Measurements from ENCODE around the gene GLIS2. TPM values are rescaled to one million over a fixed set of nuclear protein-coding genes. Genes with fewer than 3 reads are reported as not detected.
"Not testable (repeated sequence)": the region's sequence is repeated elsewhere in the genome, so short reads cannot be mapped to it uniquely, and the experiment has no call there.

GLIS2 gene
- total and polyA plus RNA-seq, 3 donors from 2014 or later: 4.8 to 15.0 (median 6.7) TPM

DNA sequence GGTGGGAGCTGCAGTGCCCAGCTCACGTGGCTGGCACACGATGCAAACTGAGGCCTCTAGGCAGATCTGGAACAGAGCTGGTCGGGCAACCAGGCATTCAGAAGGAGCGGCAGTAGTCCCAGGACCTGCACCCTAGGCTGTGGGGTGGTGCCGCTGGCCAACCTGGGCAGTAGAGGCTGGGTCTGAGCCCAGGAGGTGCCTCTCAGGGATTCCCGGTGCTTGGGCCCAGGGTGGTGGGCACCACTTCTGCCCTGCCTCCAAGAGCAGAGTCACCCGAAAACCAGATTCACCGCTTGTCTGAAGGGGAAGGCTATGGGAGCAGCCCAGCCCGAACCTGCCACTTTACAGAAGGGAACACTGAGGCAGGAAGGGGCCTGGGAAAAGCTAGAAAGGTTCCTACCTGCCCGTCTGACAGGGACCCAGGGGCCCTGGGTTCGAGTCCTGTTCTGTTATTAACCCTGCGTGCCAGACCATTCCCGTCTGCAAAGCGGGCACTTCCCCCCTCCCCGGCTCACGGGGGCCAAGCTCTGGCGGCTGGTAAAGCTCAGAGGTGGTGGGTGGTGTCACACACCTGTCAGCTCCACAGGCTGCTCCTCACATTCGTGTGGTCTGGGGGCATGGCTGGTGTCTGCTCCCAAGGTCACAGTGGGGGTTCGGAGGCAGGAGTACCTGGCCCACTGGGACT, 16.9 kb downstream of the GLIS2 start:
- intact Hi-C loops (cut with DNase I; ENCODE audit: low total_unique reads): no loop called here
- 84 to 92% methylated on average over 5 to 19 of the region's 19 CpGs for WGBS, 2 donors
- TF ChIP-seq POLR2A (IDR thresholded peaks at IDR 0.05) (no peak), CTCF (IDR thresholded peaks at IDR 0.05) (no peak)
- no peak for DNase-seq
- no peak overlapping the region for H3K4me3 ChIP-seq
- peaks cover 16% of the 10 kb centered on the region for H3K4me1 ChIP-seq
- no peaks in the 10 kb centered on the region for H3K36me3 ChIP-seq (ENCODE audit: low read depth, missing control alignments)
- H3K9me3 ChIP-seq: no peaks in the 10 kb centered on the region
- no peaks in the 10 kb centered on the region for H3K27me3 ChIP-seq
- no peak overlapping the region for H3K27ac ChIP-seq

DNA sequence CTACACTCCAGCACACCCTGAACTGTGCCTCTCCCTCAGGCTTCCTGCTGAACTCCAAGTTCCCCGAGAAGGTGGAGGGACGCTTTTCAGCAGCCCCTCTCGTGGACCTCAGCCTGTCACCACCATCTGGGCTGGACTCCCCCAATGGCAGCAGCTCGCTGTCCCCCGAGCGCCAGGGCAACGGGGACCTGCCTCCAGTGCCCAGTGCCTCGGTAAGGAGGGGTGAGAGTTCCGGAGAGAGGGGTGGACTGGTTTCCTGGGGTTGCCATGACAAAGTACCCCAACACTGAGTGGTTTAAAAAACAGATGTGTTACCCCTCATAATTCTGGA, 17.4 kb downstream of the GLIS2 start:
- Histone ChIP-seq H3K27ac (no peak overlapping the region), H3K4me1 (peaks cover 11% of the 10 kb centered on the region), H3K27me3 (no peaks in the 10 kb centered on the region), H3K4me3 (no peak overlapping the region), H3K9me3 (no peaks in the 10 kb centered on the region), H3K36me3 (ENCODE audit: low read depth, missing control alignments) (no peaks in the 10 kb centered on the region)
- no peak for DNase-seq
- whole genome bisulfite sequencing, 2 donors: 40 to 86% methylated on average over 1 to 9 of the region's 9 CpGs
- TF ChIP-seq POLR2A (IDR thresholded peaks at IDR 0.05) (no peak), CTCF (IDR thresholded peaks at IDR 0.05) (no peak)
- intact Hi-C loops (cut with DNase I; ENCODE audit: low total_unique reads): no loop called here

DNA sequence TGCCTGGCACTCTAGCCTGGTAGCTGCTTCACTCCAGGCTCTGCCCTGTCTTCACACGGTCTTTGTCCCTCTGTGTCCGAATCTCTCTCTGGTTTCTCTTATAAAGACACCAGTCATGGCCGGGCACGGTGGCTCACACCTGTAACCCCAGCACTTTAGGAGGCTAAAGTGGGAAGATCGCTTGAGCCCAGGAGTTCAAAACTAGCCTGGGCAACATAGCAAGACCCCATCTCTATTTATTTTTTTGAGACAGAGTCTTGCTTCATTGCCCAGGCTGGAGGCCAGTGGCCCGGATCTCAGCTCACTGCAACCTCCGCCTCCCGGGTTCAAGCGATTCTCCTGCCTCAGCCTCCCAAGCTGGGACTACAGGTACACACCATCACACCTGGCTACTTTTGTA, 17.8 kb downstream of the GLIS2 start:
- H3K9me3 ChIP-seq; intact Hi-C loops (cut with DNase I; ENCODE audit: low total_unique reads); H3K4me1 ChIP-seq; H3K36me3 ChIP-seq (ENCODE audit: low read depth, missing control alignments); H3K27me3 ChIP-seq; DNase-seq; H3K4me3 ChIP-seq; H3K27ac ChIP-seq: not testable (repeated sequence)
- WGBS, 2 donors: 93% methylated on average over 6 to 9 of the region's 9 CpGs

DNA sequence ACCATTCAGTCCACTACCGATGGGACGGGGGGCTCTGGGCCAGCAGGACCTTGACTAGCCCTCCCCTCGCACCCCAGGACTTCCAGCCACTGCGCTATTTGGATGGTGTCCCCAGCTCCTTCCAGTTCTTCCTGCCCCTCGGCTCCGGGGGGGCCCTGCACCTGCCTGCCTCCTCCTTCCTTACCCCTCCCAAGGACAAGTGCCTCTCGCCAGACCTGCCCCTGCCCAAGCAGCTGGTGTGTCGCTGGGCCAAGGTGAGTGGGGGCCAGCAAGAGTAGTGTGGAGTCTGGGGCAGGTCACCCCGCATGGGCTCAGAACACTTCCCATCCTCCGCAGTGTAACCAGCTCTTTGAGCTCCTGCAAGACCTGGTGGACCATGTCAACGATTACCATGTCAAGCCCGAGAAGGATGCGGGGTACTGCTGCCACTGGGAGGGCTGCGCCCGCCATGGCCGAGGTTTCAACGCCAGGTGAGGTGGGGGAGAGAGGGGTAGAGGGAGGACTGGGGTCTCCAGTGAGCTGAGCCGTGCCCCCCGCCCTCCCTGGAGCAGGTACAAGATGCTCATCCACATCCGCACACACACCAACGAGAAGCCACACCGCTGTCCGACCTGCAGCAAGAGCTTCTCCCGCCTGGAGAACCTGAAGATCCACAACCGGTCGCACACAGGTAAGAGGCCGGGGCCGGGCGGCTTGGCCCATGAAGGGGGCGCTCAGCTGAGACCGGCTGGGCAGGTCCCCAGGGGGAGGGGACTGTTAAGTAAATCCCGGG, 19.0 kb downstream of the GLIS2 start:
- DNase-seq: no peak
- intact Hi-C loops (cut with DNase I; ENCODE audit: low total_unique reads): no loop called here
- Histone ChIP-seq H3K4me1 (peaks cover 7% of the 10 kb centered on the region), H3K4me3 (no peak overlapping the region), H3K27ac (no peak overlapping the region), H3K9me3 (no peaks in the 10 kb centered on the region), H3K36me3 (ENCODE audit: low read depth, missing control alignments) (no peaks in the 10 kb centered on the region), H3K27me3 (no peaks in the 10 kb centered on the region)
- 86 to 90% methylated on average over 15 to 32 of the region's 32 CpGs for WGBS, 2 donors
- TF ChIP-seq CTCF (IDR thresholded peaks at IDR 0.05): no peak
- TF ChIP-seq POLR2A (IDR thresholded peaks at IDR 0.05): no peak

DNA sequence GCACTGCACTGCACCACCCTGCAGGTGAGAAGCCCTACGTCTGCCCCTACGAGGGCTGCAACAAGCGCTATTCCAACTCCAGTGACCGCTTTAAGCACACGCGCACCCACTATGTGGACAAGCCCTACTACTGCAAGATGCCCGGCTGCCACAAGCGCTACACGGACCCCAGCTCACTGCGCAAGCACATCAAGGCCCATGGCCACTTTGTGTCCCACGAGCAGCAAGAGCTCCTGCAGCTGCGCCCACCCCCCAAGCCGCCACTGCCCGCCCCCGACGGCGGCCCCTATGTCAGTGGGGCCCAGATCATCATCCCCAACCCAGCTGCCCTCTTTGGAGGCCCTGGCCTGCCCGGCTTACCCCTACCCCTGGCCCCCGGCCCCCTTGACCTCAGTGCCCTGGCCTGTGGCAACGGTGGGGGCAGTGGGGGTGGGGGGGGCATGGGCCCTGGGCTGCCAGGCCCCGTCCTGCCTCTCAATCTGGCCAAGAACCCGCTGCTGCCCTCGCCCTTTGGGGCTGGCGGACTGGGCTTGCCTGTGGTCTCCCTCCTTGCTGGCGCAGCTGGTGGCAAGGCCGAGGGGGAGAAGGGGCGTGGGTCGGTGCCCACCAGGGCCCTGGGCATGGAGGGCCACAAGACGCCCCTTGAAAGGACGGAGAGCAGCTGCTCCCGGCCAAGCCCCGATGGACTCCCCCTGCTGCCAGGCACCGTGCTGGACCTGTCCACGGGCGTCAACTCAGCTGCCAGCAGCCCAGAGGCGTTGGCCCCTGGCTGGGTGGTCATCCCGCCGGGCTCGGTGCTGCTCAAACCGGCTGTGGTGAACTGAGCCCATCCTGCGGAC, 21.1 kb downstream of the GLIS2 start:
- Histone ChIP-seq H3K27me3 (no peaks in the 10 kb centered on the region), H3K27ac (no peak overlapping the region), H3K36me3 (ENCODE audit: low read depth, missing control alignments) (no peaks in the 10 kb centered on the region), H3K9me3 (no peaks in the 10 kb centered on the region), H3K4me3 (no peak overlapping the region), H3K4me1 (peaks cover 7% of the 10 kb centered on the region)
- intact Hi-C loops (cut with DNase I; ENCODE audit: low total_unique reads): no loop called here
- TF ChIP-seq CTCF (IDR thresholded peaks at IDR 0.05) (no peak), POLR2A (IDR thresholded peaks at IDR 0.05) (no peak)
- WGBS, 2 donors: 90 to 95% methylated on average over 12 to 41 of the region's 41 CpGs
- no peak for DNase-seq

Data from testis (tissue), 3 donors.